Measurements from ENCODE around the gene TNNI2.

- no peak for TF ChIP-seq POLR2AphosphoS5 (IDR thresholded peaks at IDR 0.05; ENCODE audit: borderline replicate concordance, low read depth, low read length)
- no peak for TF ChIP-seq EZH2 (IDR thresholded peaks at IDR 0.05)
These were observed 2.8 kb downstream of the TNNI2 start for GRCh38 chr11:1841511-1842148.
